GM12878 (cell line): Measurements from ENCODE around the gene FOXO1. TPM values are rescaled to one million over a fixed set of nuclear protein-coding genes. Genes with fewer than 3 reads are reported as not detected.

Experiments used
- ATAC-seq: fragments of 200-7000 bp; cut with Tn5 transposase; 3 replicates; pipeline ENCODE4 v1.9.1; 2020; ENCODE audit warnings: mild to moderate bottlenecking, moderate library complexity
- BruUV-seq: library from RNA; stranded (reverse); fragments of 400-500 nt; replicated peaks from 2 replicates; lab custom pipeline; 2021; lab: Mats Ljungman, UMichigan
- CTCF ChIA-PET: fragments of 300-600 bp; sonication (Branson Sonifier 250); formaldehyde crosslinking; extraction: SDS; loops from one replicate; lab custom pipeline; 2021; ENCODE audit warnings: inconsistent platforms; lab: Yijun Ruan, JAX
- POLR2A ChIA-PET: fragments of 350-600 bp; formaldehyde crosslinking; extraction: SDS; loops from one replicate; lab custom pipeline; 2021; ENCODE audit warnings: inconsistent platforms; lab: Charles Lee
- RAD21 ChIA-PET: fragments of 300-600 bp; sonication (Branson Sonifier 250); formaldehyde crosslinking; loops from one replicate; lab custom pipeline; 2023; ENCODE audit warnings: antibody characterized with exemption; ENCODE audit not compliant: unreplicated experiment; lab: Charles Lee
- SMC1A ChIA-PET: fragments of 300-600 bp; sonication (Branson Sonifier 250); formaldehyde crosslinking; loops from one replicate; lab custom pipeline; 2023; ENCODE audit not compliant: unreplicated experiment, uncharacterized antibody; lab: Charles Lee
- DNase-seq: peaks from one replicate; pipeline ENCODE4 v3.0.0-alpha.2; 2011; ENCODE audit warnings: low read depth, low spot score
- FAIRE-seq: peaks from 3 replicates; lab custom pipeline; 2011; peaks lifted over from hg19 to GRCh38; lab: Jason Lieb, UNC
- H2AFZ ChIP-seq: 2 replicates; pipeline ENCODE4 v1.6.0; 2011; ENCODE audit warnings: low read depth, low read length, control low read depth; ENCODE audit not compliant: control insufficient read depth
- H3K27ac ChIP-seq: 2 replicates; pipeline ENCODE4 v1.5.1; 2011; ENCODE audit warnings: control low read depth; ENCODE audit not compliant: control insufficient read depth, insufficient read depth
- H3K27me3 ChIP-seq, 2 experiments: replicated peaks in 1 of 2; 2 replicates each; pipeline versions ENCODE4 v1.6.0 to v1.6.1; 2011; ENCODE audit warnings: low read length in 1 of 2; ENCODE audit not compliant: control insufficient read depth in 2 of 2, insufficient read depth in 2 of 2
- H3K36me3 ChIP-seq, 2 experiments: 2 replicates each; pipeline ENCODE4 v1.5.1; 2011; ENCODE audit warnings: low read length in 1 of 2; ENCODE audit not compliant: control insufficient read depth in 2 of 2, insufficient read depth in 2 of 2
- H3K4me1 ChIP-seq: 2 replicates; pipeline ENCODE4 v1.6.1; 2011; ENCODE audit warnings: mild to moderate bottlenecking, low read length, moderate library complexity, mixed read lengths; ENCODE audit not compliant: control insufficient read depth, insufficient read depth
- H3K4me2 ChIP-seq: 2 replicates; pipeline ENCODE4 v1.6.0; 2011; ENCODE audit warnings: control low read depth; ENCODE audit not compliant: control insufficient read depth, insufficient read depth
- H3K4me3 ChIP-seq: fragments of 200-600 bp; sonication (generic); 2 replicates; pipeline ENCODE4 v1.5.1; 2016
- H3K79me2 ChIP-seq: 2 replicates; pipeline ENCODE4 v1.6.0; 2011; ENCODE audit warnings: low read length; ENCODE audit not compliant: control insufficient read depth, insufficient read depth
- H3K9ac ChIP-seq: 2 replicates; pipeline ENCODE4 v1.8.0; 2011; ENCODE audit warnings: low read length, control low read depth, mixed read lengths; ENCODE audit not compliant: control insufficient read depth, insufficient read depth
- H3K9me3 ChIP-seq: replicated peaks from 3 replicates; pipeline ENCODE4 v1.5.1; 2011; ENCODE audit warnings: mild to moderate bottlenecking, low read length; ENCODE audit not compliant: control insufficient read depth, insufficient read depth
- H4K20me1 ChIP-seq: 2 replicates; pipeline ENCODE4 v1.6.0; 2011; ENCODE audit not compliant: control insufficient read depth, insufficient read depth
- CBX5 ChIP-seq: sonication (generic); IDR thresholded peaks from 2 replicates; pipeline ENCODE4 v1.6.1; 2016; ENCODE audit warnings: low read depth, moderate library complexity, mild to moderate bottlenecking, inconsistent platforms
- CHD4 ChIP-seq: fragments of 200-600 bp; sonication (generic); IDR thresholded peaks from 2 replicates; pipeline ENCODE4 v1.6.1; 2016; ENCODE audit warnings: mild to moderate bottlenecking
- EGR1 ChIP-seq, 2 experiments: IDR thresholded peaks; 1 replicate in 1 of 2; 2 replicates in 1 of 2; pipeline ENCODE4 v1.6.1; 2011 to 2012; ENCODE audit warnings: low read depth in 2 of 2, low read length in 2 of 2, borderline replicate concordance in 1 of 2, mild to moderate bottlenecking in 1 of 2, moderate library complexity in 1 of 2
- JUNB ChIP-seq: IDR thresholded peaks from 2 replicates; pipeline ENCODE4 v1.6.1; 2016; ENCODE audit warnings: antibody characterized with exemption, mild to moderate bottlenecking
- LARP7 ChIP-seq: fragments of 450-650 bp; IDR thresholded peaks from 2 replicates; pipeline ENCODE4 v1.6.1; 2017; ENCODE audit warnings: mild to moderate bottlenecking
- NFXL1 ChIP-seq: fragments of 450-650 bp; IDR thresholded peaks from 2 replicates; pipeline ENCODE4 v1.6.1; 2017; ENCODE audit warnings: antibody characterized with exemption, mild to moderate bottlenecking, borderline replicate concordance
- NR2C2 ChIP-seq: IDR thresholded peaks from 2 replicates; pipeline ENCODE4 v1.6.1; 2011; ENCODE audit warnings: borderline replicate concordance, low read depth; ENCODE audit not compliant: control insufficient read depth, insufficient read length
- PAX8 ChIP-seq: fragments of 450-650 bp; IDR thresholded peaks from 2 replicates; pipeline ENCODE4 v1.6.1; 2017; ENCODE audit warnings: mild to moderate bottlenecking, moderate library complexity
- POU2F2 ChIP-seq: IDR thresholded peaks from 3 replicates; pipeline ENCODE4 v1.6.1; 2011; ENCODE audit warnings: low read depth, mild to moderate bottlenecking, low read length, borderline replicate concordance
- SRF ChIP-seq, 2 experiments: IDR thresholded peaks; 2 replicates each; pipeline ENCODE4 v1.6.1; 2011; ENCODE audit warnings: low read depth in 2 of 2, low read length in 2 of 2, mild to moderate bottlenecking in 1 of 2, moderate library complexity in 1 of 2
- SUZ12 ChIP-seq: fragments of 200-600 bp; sonication (generic); IDR thresholded peaks from one replicate; pipeline ENCODE4 v1.6.1; 2018; ENCODE audit warnings: antibody characterized with exemption, mild to moderate bottlenecking; ENCODE audit not compliant: unreplicated experiment
- TBL1XR1 ChIP-seq: IDR thresholded peaks from 2 replicates; pipeline ENCODE4 v1.6.1; 2012; ENCODE audit warnings: low read depth, low read length, improper control_type of control experiment
- ZBED1 ChIP-seq: IDR thresholded peaks from 2 replicates; pipeline ENCODE4 v1.6.1; 2016; ENCODE audit warnings: borderline replicate concordance
- WGBS: methylation state at CpG from one replicate; pipeline ENCODE4 v1.1.6; 2016; ENCODE audit warnings: low lambda C conversion rate; ENCODE audit not compliant: insufficient replicate concordance, insufficient coverage; ENCODE audit errors: missing lambda C conversion rate; 5-methylcytosine and 5-hydroxymethylcytosine counted together
- in situ Hi-C: fragments of 300-500 bp; cut with MboI; formaldehyde crosslinking; loops from 9 replicates; pipeline ENCODE4 v1.14.3; 2018; ENCODE audit warnings: mixed read lengths
- intact Hi-C: fragments of 100-400 bp; cut with micrococcal nuclease; formaldehyde crosslinking; loops from one replicate; pipeline ENCODE4 v1.14.2; 2022; ENCODE audit not compliant: unreplicated experiment
- polyA plus RNA-seq, 11 experiments: library from polyadenylated mRNA; depleted of rRNA in 4 of 11; unstranded in 6 of 11; stranded (reverse) in 5 of 11; fragments of >200 nt; fragmentation: Nextera tagmentation in 4 of 11; fragmentation: Illumina TruSeq in 1 of 11; extraction: Ambion mirVana in 4 of 11; extraction: Trizol in 1 of 11; gene quantifications; 1 replicate in 1 of 11; 2 replicates in 10 of 11; pipeline versions ENCODE4 v1.2.1 to v1.2.3, GENCODE V29; 2011 to 2016; ENCODE audit warnings: inconsistent platforms in 2 of 11, missing spikeins in 2 of 11, low read depth in 1 of 11
- total RNA-seq, 4 experiments: library from RNA; depleted of rRNA in 3 of 4; stranded (reverse); fragments of >200 nt in 3 of 4; fragmentation: Illumina TruSeq in 1 of 4; extraction: Trizol in 1 of 4; gene quantifications; 2 replicates each; pipeline versions ENCODE4 v1.2.1 to v1.2.3, GENCODE V29; 2013 to 2021
- TF ChIP-seq, protein P1 (sequence below): IDR thresholded peaks from 2 replicates; pipeline ENCODE4 v1.6.1; 2012; ENCODE audit warnings: low read depth, low read length, improper control_type of control experiment
- TF ChIP-seq, protein P2 (sequence below): fragments of 450-650 bp; IDR thresholded peaks from 2 replicates; pipeline ENCODE4 v1.6.1; 2016; ENCODE audit warnings: mild to moderate bottlenecking
- TF ChIP-seq, protein P3 (sequence below): fragments of 450-650 bp; IDR thresholded peaks from 2 replicates; pipeline ENCODE4 v1.6.1; 2017; ENCODE audit warnings: mild to moderate bottlenecking, moderate library complexity

Gene FOXO1
- total and polyA plus RNA-seq, 10 of the 15 experiments (the other 5 are each of a cell fraction or from before 2014, with no cell fraction given) = 0.58 to 8.3 (median 0.88) TPM

DNA sequence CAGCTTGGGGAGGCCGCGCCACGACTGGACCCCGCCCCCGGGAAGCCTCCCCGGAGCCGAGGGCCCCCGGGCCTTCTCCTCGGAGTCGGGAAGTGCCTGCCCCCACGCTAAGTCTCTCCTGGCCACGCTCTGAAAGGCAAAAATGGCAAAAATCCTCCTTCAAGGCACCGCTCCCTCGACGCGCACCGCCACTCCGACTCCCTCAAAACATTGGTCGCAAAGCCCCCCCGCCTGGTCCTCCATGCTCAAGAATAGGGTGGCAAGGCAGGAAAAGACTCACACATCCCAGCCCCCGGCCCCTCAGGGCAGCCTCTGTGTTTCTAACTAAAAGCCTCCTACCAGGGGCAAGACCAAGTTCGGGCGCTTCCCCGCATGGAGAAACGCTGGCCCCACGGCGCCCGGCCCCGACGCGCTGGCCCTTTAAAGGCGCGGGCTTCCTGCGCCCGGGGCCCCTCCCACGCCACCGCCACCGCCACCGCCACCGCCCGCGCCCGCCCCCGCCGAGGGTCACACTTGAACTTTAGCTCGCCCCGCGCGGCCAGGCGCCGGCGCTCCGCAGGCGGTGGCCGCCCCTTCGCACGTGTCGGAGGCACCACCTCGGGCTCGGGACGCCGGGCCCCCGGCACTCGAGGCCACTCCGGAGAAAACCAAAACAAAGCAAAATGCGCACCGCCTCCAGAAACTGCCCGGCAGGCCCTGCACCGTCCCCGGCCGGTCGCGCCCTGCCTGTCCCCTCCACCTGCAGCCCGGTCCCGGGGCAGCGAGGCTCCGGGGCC, 1.9 kb downstream of the FOXO1 start:
- peak overlapping the region; percentile 59 for H2AFZ ChIP-seq
- in situ Hi-C loops = loop anchor here (5.0 kb wide), 2 partner anchors 147 to 217 kb away; no protein-coding TSS in a partner anchor
- peak overlapping the region; percentile 80 for H3K9ac ChIP-seq
- H3K4me3 ChIP-seq = peak overlapping the region; percentile 65
- H4K20me1 ChIP-seq = no peaks in the 10 kb centered on the region; the same call in 1 of the 2 replicates
- 1% methylated on average over 35 of the region's 77 CpGs for WGBS
- H3K36me3 ChIP-seq = no peaks in the 10 kb centered on the region
- no peaks in the 10 kb centered on the region for H3K9me3 ChIP-seq
- ATAC-seq = peak; percentile 52
- H3K4me1 ChIP-seq = peaks cover 21% of the 10 kb centered on the region
- intact Hi-C loops = loop anchor here (5.0 kb wide), 2 partner anchors 113 to 242 kb away; no protein-coding TSS in a partner anchor
- CTCF ChIA-PET = interaction anchor here (0.7 to 1.8 kb wide), 7 partner anchors 16 to 595 kb away, joined by 3 to 5 read pairs (median 3); no protein-coding TSS in a partner anchor
- peak; percentile 27 for FAIRE-seq
- H3K79me2 ChIP-seq = peaks cover 53% of the 10 kb centered on the region
- DNase-seq = no peak
- SMC1A ChIA-PET = interaction anchor here (0.7 to 4.4 kb wide), 6 partner anchors 11 to 232 kb away, joined by 3 to 20 read pairs (median 4); no protein-coding TSS in a partner anchor
- no TSS peak for BruUV-seq
- peak overlapping the region; percentile 91 for H3K4me2 ChIP-seq
- RAD21 ChIA-PET = interaction anchor here (0.6 to 2.7 kb wide), 15 partner anchors 8 to 604 kb away, joined by 3 to 14 read pairs (median 3); no protein-coding TSS in a partner anchor
- no peaks in the 10 kb centered on the region for H3K27me3 ChIP-seq
- POLR2A ChIA-PET = interaction anchor here (0.8 to 1.3 kb wide), 5 partner anchors 11 to 230 kb away, joined by 3 read pairs; no protein-coding TSS in a partner anchor
- H3K27ac ChIP-seq = peak overlapping the region; percentile 89
- TF ChIP-seq CBX5 = peak; percentile 51; the same call in 1 of the 2 replicates
- no peak for TF ChIP-seq ZBED1
- TF ChIP-seq JUNB = no peak
- peak in 1 of 2 experiments; percentile 91; a peak in 2 of 3 replicates for TF ChIP-seq EGR1 (IDR thresholded peaks at IDR 0.05; ENCODE audit: borderline replicate concordance in 1 of 2, low read depth in 2 of 2, low read length in 2 of 2)
- TF ChIP-seq SUZ12 = no peak
- TF ChIP-seq NR2C2 = no peak
- TF ChIP-seq, protein P1, sequence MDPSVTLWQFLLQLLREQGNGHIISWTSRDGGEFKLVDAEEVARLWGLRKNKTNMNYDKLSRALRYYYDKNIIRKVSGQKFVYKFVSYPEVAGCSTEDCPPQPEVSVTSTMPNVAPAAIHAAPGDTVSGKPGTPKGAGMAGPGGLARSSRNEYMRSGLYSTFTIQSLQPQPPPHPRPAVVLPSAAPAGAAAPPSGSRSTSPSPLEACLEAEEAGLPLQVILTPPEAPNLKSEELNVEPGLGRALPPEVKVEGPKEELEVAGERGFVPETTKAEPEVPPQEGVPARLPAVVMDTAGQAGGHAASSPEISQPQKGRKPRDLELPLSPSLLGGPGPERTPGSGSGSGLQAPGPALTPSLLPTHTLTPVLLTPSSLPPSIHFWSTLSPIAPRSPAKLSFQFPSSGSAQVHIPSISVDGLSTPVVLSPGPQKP = peak; percentile 14; the same call in 1 of the 2 replicates
- TF ChIP-seq PAX8 = no peak
- TF ChIP-seq SRF (IDR thresholded peaks at IDR 0.05; ENCODE audit: low read depth in 2 of 2, low read length in 2 of 2) = peak; percentile 83 to 84
- 0 out of 2 replicates have a peak, but pooled peaks have one; percentile 15 for TF ChIP-seq TBL1XR1
- no peak for TF ChIP-seq NFXL1
- 0 out of 3 replicates have a peak, but pooled peaks have one; percentile 23 for TF ChIP-seq POU2F2
- TF ChIP-seq, protein P2, sequence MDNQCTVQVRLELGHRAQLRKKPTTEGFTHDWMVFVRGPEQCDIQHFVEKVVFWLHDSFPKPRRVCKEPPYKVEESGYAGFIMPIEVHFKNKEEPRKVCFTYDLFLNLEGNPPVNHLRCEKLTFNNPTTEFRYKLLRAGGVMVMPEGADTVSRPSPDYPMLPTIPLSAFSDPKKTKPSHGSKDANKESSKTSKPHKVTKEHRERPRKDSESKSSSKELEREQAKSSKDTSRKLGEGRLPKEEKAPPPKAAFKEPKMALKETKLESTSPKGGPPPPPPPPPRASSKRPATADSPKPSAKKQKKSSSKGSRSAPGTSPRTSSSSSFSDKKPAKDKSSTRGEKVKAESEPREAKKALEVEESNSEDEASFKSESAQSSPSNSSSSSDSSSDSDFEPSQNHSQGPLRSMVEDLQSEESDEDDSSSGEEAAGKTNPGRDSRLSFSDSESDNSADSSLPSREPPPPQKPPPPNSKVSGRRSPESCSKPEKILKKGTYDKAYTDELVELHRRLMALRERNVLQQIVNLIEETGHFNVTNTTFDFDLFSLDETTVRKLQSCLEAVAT = 0 out of 2 replicates have a peak, but pooled peaks have one; percentile 8
- TF ChIP-seq, protein P3, sequence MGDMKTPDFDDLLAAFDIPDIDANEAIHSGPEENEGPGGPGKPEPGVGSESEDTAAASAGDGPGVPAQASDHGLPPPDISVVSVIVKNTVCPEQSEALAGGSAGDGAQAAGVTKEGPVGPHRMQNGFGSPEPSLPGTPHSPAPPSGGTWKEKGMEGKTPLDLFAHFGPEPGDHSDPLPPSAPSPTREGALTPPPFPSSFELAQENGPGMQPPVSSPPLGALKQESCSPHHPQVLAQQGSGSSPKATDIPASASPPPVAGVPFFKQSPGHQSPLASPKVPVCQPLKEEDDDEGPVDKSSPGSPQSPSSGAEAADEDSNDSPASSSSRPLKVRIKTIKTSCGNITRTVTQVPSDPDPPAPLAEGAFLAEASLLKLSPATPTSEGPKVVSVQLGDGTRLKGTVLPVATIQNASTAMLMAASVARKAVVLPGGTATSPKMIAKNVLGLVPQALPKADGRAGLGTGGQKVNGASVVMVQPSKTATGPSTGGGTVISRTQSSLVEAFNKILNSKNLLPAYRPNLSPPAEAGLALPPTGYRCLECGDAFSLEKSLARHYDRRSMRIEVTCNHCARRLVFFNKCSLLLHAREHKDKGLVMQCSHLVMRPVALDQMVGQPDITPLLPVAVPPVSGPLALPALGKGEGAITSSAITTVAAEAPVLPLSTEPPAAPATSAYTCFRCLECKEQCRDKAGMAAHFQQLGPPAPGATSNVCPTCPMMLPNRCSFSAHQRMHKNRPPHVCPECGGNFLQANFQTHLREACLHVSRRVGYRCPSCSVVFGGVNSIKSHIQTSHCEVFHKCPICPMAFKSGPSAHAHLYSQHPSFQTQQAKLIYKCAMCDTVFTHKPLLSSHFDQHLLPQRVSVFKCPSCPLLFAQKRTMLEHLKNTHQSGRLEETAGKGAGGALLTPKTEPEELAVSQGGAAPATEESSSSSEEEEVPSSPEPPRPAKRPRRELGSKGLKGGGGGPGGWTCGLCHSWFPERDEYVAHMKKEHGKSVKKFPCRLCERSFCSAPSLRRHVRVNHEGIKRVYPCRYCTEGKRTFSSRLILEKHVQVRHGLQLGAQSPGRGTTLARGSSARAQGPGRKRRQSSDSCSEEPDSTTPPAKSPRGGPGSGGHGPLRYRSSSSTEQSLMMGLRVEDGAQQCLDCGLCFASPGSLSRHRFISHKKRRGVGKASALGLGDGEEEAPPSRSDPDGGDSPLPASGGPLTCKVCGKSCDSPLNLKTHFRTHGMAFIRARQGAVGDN = peak; percentile 70; the same call in 1 of the 2 replicates
- TF ChIP-seq LARP7 = 0 out of 2 replicates have a peak, but pooled peaks have one; percentile 32
- TF ChIP-seq CHD4 = no peak
